Loucy (cell line): ENCODE results near the gene CDH4.

Source experiments
- CTCF ChIP-seq: fragments of 200-600 bp; sonication (generic); conservative IDR thresholded peaks from 2 replicates; pipeline ENCODE4 v1.5.1; 2014; ENCODE audit warnings: mild to moderate bottlenecking, antibody characterized with exemption, low read length
- EZH2phosphoT487 ChIP-seq: fragments of 200-600 bp; IDR thresholded peaks from 2 replicates; pipeline ENCODE4 v1.6.1; 2018; ENCODE audit warnings: antibody characterized with exemption, mild to moderate bottlenecking, moderate library complexity, borderline replicate concordance

GRCh38 chr20:61762886-61763739 lies 511.1 kb downstream of the CDH4 start:
- no peak for TF ChIP-seq CTCF
- TF ChIP-seq EZH2phosphoT487 = no peak
